SK-N-MC (cell line): Measurements from ENCODE around the gene ME2.

ENCODE experiments used
- EZH2 ChIP-seq: fragments of 200-600 bp; sonication (generic); IDR thresholded peaks from one replicate; pipeline ENCODE4 v1.6.1; 2017; ENCODE audit warnings: antibody characterized with exemption
- POLR2AphosphoS5 ChIP-seq: IDR thresholded peaks from 2 replicates; pipeline ENCODE4 v1.6.1; 2012; ENCODE audit warnings: mild to moderate bottlenecking, low read depth, low read length, borderline replicate concordance

DNA sequence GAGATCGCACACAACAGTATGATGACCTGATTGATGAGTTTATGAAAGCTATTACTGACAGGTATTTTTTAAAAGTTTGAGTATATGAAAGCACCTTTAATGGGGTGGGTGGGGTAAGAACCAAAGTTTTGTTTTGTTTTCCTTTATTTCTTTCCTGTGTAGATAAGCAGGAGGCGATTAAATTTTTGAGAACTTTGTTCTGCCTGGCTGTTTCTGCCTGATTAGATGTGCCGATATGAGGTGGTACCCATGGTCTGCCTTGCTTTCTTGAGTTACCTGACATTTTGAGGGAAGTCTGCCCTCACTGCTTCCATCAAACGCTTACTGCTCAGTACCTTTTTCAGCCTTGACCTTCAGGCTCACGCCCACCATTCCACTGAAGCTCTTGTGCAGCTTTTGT lies 39.2 kb downstream of the ME2 start:
- TF ChIP-seq EZH2: no peak
- no peak for TF ChIP-seq POLR2AphosphoS5
